Kidney epithelial cell (primary cell): ENCODE results near the gene SERPINA1. TPM values are rescaled to one million over a fixed set of nuclear protein-coding genes. Genes with fewer than 3 reads are reported as not detected.
"Not testable (repeated sequence)": the region's sequence is repeated elsewhere in the genome, so short reads cannot be mapped to it uniquely, and the experiment has no call there.

Source experiments
- DNase-seq: peaks from one replicate; pipeline ENCODE4 v3.0.0-alpha.2; 2010; ENCODE audit warnings: low read depth
- H3K27me3 ChIP-seq: 2 replicates; pipeline ENCODE4 v1.6.0; 2011; ENCODE audit warnings: low read length; ENCODE audit not compliant: control insufficient read depth, insufficient read depth
- H3K36me3 ChIP-seq: 2 replicates; pipeline ENCODE4 v1.5.1; 2011; ENCODE audit warnings: low read length; ENCODE audit not compliant: control insufficient read depth, insufficient read depth
- H3K4me3 ChIP-seq: 2 replicates; pipeline ENCODE4 v1.5.1; 2011; ENCODE audit warnings: low read depth, mild to moderate bottlenecking, control low read depth, low read length
- CTCF ChIP-seq: IDR thresholded peaks from 2 replicates; pipeline ENCODE4 v1.5.1; 2011; ENCODE audit warnings: mild to moderate bottlenecking, moderate library complexity, low read length, control low read depth, inconsistent platforms; ENCODE audit not compliant: insufficient read depth, poor library complexity, severe bottlenecking
- total RNA-seq: library from RNA; depleted of rRNA; stranded (reverse); fragments of >200 nt; gene quantifications from 2 replicates; pipeline ENCODE4 v1.2.3, GENCODE V29; 2015

SERPINA1 gene
- total RNA-seq, 1 donor from 2014 or later, result 23.2 TPM

GRCh38 chr14:94348836-94349235, 39.6 kb downstream of the SERPINA1 start:
- no peak for TF ChIP-seq CTCF
- Histone ChIP-seq H3K4me3 (no peak overlapping the region), H3K27me3 (no peaks in the 10 kb centered on the region), H3K36me3 (no peaks in the 10 kb centered on the region)
- no peak for DNase-seq

- TF ChIP-seq CTCF, result no peak
- H3K36me3 ChIP-seq, result no peaks in the 10 kb centered on the region
- H3K27me3 ChIP-seq, result no peaks in the 10 kb centered on the region
- no peak overlapping the region for H3K4me3 ChIP-seq
- DNase-seq, result no peak
Observed at GRCh38 chr14:94346841-94347240, 41.6 kb downstream of the SERPINA1 start.

- H3K4me3 ChIP-seq, H3K36me3 ChIP-seq, H3K27me3 ChIP-seq: not testable (repeated sequence)
- DNase-seq, result peak; percentile 32
Observed at GRCh38 chr14:94346065-94346786, 42.2 kb downstream of the SERPINA1 start.

GRCh38 chr14:94345344-94346064, 42.9 kb downstream of the SERPINA1 start:
- H3K36me3 ChIP-seq, result no peaks in the 10 kb centered on the region
- no peaks in the 10 kb centered on the region for H3K27me3 ChIP-seq
- TF ChIP-seq CTCF, result no peak
- peak; percentile 91 for DNase-seq
- no peak overlapping the region for H3K4me3 ChIP-seq

- no peak for DNase-seq
- Histone ChIP-seq H3K4me3 (no peak overlapping the region), H3K27me3 (no peaks in the 10 kb centered on the region), H3K36me3 (no peaks in the 10 kb centered on the region)
- no peak for TF ChIP-seq CTCF
Observed at GRCh38 chr14:94344389-94344788, 44.0 kb downstream of the SERPINA1 start.

- Histone ChIP-seq H3K36me3 (no peaks in the 10 kb centered on the region), H3K27me3 (no peaks in the 10 kb centered on the region), H3K4me3 (no peak overlapping the region)
- DNase-seq, result no peak
- no peak for TF ChIP-seq CTCF
Observed at GRCh38 chr14:94343238-94344005, 45.0 kb downstream of the SERPINA1 start.
